ENCODE results near the gene BBX.
"Not testable (repeated sequence)": the region's sequence is repeated elsewhere in the genome, so short reads cannot be mapped to it uniquely, and the experiment has no call there.

The BBX gene

GRCh38 chr3:107690522-107691138 lies 167.9 kb downstream of the BBX start:
- peak; percentile 65 for DNase-seq

- DNase-seq, result not testable (repeated sequence)
Observed at GRCh38 chr3:107691984-107692383, 169.2 kb downstream of the BBX start.

- not testable (repeated sequence) for DNase-seq
Observed at GRCh38 chr3:107697348-107697747, 174.6 kb downstream of the BBX start.

DNA sequence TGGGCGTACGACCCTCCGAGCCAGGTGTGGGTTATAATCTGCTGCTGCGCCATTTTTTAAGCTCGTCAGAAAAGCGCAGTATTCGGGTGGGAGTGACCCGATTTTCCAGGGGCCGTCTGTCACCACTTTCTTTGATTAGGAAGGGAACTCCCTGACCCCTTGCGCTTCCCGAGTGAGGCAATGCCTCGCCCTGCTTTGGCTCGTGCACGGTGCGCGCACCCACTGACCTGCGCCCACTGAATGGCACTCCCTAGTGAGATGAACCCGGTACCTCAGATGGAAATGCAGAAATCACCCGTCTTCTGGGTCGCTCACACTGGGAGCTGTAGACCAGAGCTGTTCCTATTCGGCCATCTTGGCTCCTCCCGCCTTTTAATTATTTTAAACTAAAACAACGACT lies 175.1 kb downstream of the BBX start:
- DNase-seq, result not testable (repeated sequence)

DNA sequence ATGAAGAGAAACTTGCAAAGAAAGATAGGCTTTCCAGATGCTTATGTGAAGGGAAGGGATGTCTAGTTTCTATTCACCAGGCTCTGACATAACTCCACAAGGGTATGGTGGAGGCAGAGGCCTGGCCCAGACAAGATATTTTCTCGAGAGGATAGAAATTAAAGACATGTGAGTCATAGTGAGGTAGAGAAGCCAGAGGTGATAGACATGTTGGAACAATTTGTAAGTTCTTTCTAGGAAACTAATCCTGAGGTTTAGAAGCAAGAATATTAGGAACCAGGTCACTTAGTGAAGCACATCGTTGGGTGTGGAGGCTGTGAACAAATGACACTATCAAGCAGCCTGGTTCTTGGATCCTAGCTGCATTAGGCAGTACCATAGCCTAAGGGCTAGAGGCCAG lies 176.9 kb downstream of the BBX start:
- no peak for DNase-seq

DNA sequence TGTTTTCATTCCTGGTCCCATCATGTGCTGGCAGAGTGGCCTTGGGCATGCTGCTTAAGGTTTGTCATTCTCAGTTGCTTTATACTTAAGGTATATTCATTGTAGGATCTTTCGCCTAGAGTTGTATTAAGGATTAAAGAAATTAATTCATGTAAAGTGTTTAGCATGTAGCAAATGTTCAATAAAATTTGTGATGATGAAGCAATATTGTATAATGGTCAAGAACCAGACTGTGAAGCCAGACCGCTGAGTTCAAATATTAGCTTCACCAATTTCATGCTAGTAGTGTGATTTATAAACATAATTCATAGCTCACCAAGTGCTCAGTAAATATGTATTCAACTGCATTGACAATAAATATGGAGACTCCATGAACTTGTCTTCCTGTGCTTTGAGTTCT lies 178.5 kb downstream of the BBX start:
- DNase-seq, result no peak

DNA sequence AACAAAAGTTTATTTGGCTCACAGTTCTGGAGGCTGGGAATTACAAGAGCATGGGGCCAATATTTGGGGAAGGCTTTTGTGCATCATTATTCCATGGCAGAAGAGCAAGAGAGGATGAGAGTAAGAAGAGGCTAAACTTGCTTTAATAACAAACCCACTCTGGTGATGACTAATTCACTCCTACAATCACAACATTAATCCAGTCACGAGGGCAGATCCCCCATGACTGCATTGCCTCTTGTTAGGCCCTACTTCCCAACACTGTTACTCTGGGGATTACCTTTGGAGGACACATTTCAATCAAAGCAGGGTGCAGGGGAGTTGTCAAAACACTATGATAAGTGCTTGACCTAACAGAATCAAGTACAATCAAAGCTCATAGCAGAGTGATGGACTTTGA lies 181.7 kb downstream of the BBX start:
- no peak for DNase-seq

- no peak for DNase-seq
Observed at GRCh38 chr3:107705046-107705445, 182.3 kb downstream of the BBX start.

DNA sequence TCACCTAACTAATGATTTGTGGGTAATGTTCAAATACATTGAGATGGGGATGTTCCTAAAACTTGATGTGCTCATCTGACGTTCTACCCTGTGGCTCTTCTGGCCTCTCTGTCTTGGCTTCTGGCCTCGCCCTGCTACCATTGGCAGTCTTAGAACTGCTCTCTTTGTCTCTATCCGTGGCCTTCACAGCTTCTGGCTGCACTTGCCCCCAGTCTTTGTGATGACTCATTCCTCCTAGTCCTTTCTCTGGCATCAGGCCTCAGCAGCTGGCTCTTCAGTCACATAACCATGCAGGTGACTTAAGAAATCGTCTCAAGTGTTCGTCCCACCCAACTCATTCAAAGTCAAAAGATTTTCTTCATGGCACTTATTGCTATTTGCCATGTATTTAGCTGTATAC lies 188.1 kb downstream of the BBX start:
- no peak for DNase-seq

DNA sequence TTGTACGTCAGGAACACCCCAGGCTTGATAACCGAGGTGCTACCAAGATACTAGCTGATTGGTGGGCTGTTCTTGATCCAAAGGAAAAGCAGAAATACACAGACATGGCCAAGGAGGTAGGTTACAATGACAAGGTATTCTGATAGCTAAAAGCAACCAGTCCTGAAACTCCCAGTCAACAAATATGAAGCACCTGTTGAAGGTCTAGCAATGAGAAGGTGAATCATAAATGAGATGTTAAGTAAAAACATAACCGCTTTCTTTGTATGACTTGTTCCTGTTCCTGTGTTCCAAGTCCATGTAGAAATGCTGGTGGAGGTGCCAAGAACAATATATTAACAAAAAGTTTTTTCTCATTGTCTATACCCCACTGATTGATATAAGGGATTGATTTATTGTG lies 194.0 kb downstream of the BBX start:
- DNase-seq, result no peak

DNA sequence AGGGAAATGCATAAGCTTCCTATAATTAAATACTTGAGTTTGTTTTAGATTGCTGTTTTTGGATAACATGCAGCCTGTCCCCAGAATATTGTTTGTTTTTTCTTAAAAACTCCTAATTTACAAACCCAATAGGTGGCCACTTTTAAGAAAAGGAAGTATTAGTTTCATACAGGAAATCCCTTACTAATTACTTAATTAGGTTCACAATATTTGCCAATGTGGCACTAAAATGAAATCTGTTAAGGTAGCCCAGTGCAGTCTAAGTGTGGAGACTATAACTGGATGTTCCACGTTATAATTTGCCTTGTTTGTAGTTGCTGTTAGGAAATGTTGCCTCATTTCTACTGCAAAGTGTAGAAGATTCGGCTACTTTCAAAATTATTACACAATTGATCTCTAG lies 195.8 kb downstream of the BBX start:
- no peak for DNase-seq

DNA sequence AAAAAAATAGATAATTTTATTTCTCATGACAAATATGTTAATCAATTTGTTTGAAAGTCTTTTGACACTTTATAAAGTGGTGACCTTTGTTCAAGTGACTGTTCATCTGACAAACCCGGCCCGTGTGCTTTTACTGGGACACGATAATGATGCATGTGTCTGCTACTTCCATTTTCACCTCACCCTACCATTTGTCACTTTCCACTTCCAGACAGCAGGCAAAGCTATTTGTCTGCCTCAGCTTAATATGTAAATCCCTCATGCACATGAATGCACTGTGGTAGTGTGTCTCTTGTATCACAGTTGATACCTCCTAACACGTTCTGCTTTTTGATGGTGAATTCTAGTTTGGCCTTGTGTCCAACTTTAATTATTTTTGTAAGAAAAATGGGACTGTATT lies 204.3 kb downstream of the BBX start:
- DNase-seq, result no peak

- no peak for DNase-seq
Observed at GRCh38 chr3:107729686-107730085, 206.9 kb downstream of the BBX start.

DNA sequence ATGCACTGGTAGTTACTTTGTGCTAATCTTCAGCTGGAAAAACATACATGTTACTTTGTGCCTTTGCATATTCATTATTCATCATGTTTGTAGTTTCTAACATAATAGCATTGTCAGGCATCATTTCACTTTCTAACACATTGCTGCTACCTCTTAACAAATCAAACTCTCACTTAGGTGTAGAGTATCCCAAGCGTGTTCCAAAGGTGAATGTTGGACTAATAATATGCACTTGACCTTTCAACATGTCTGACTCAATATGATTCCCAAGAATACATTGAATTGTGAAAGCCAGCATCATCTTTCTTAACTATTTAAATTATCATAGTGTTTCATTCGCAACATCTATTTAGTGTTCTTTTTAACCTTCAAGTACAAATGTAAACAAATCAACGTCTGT lies 211.6 kb downstream of the BBX start:
- no peak for DNase-seq

DNA sequence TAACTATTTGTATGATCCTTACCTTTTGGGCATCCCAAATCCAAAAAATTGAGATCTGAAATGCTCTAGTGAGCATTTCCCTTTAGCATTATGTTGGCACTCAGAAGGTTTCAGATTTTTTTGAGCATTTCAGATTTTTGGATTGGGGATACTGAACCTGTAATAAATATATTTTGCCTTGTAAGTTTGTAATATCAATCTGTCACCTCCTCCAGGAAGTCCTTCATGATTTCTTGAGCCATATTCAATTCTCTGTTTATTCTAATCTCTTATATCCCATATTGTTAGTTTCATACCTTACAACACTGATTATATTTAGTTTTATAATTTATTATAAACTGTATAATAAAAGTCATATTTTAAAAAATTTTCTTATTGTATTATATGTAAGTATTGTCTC lies 215.2 kb downstream of the BBX start:
- no peak for DNase-seq

GRCh38 chr3:107738486-107739183 lies 215.9 kb downstream of the BBX start:
- DNase-seq, result no peak

DNA sequence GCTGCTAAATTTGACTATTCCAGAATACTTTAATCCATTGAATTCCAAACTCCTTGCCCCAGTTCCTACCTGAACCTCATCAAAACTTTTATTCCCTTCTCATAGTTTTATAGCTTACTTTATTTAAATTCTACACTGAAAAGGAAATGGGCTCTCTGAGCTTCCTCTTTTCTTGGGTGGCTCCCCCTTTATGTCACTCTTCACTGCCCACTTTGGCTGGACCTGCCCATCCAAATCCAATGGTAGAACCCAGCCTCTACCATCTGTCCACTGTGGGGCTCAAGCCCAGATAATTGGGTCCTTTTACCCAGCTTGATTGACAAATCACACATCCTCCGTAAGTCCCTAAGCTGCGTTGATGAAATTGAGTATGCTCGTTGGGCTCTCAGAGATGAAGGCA lies 216.5 kb downstream of the BBX start:
- DNase-seq, result no peak

DNA sequence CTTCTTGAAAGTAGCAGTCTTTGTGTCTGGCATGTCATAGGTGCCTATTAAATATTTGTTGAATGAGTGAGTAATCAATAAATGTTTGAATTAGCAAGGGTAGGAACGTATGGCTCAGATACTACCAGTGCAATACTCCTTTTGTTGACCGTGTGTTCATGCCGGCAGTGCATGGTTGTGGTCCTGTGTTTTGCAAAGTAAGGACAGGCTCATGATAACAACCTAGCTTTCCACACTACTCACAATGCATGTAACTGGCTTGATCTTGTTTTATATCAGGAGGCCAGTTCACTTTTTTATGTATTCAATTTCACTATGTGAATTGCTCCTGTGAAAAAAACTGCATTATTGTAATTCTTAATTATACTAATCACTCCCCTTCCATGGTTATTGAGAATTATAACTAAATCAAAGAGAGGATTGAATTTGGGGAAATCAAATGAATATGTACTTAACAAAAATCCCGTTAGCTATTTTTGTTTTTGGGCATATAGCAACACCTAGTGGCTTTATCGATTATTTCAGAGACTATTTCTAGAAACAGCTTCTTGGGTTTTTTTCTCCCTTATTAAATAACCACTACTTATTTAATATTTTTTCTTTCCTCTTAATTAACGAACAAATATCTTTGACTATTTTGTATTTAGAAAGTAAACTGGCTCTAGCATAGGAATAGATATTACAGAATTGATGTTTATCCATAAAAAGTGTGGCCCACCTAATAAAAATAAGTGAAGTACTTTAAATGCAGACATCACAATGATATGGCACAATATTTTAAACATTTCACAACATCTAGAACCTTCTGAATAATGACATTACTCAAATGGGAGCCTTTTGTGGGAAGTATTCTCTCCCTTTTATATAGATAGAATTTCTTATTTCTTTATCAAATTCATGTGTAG lies 218.5 kb downstream of the BBX start:
- peak; percentile 34 for DNase-seq

DNA sequence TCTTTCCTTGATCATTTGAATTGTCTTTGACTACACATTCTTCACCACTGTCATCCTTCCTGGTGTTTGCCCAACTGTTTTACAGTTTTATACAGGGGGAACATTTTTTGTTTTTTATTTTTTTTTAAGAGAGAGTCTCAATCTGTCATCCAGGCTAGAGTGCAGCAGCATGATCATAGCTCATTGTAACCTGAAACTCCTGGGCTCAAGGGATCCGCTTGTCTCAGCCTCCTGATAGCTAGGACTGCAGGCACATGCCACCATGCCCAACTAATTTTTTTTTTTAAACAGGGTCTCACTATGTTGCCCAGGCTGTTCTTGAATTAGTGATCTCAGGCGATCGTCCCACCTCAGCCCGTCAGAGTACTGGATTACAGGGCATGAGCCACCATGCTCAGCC lies 222.6 kb downstream of the BBX start:
- no peak for DNase-seq

DNA sequence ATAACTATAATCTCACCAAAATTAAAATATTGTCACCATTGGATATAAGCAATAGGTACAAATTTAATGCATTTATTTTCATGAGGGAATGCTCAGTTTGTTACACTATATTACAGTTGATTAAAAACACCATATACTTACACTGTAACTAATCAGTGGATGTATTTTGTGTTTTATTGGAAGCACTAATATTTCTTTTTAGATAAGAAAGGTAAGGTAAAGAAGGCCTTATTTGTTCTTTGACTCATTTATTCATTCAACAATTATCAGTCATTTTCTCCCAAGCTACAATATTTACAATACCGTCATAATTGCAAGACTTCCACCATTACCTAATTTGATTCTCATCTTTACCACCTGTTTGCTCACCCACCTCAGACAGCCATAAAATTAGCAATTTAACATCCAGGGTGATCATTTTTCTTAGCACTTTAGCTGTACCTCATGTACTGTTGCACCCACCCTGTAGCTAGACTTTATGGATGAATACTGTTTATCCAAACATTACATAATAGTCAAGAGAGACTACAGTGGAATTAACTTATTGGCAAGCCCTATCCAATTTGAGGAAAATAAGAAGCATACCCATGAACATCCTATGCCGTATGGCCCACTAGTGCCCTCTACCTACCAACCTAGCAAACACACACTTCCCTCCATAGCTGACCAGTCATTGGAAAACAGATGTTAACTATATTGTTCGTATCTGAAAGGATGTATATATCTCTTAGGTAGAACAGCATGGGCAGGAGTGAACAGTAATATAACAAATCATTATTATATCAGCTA lies 229.6 kb downstream of the BBX start:
- DNase-seq, result no peak

DNA sequence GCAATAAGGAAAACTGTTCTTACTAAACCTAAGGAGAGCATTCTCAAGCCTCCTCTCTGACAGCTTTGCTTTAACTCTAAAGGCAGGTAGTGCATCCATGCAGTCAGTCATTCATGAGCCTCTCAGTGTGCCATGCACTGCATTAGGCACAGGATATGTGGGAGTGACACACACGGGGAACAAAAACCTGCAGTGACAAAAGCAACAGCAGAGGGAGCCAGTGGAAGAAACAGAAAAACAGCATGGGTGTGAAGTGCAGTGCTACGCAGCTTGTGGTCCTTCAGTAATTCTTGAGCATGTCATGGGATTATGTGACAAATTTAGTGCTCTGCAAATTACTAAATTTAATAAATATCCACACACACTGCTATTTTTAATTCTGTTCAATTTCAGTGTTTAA lies 230.7 kb downstream of the BBX start:
- peak; percentile 4 for DNase-seq

DNA sequence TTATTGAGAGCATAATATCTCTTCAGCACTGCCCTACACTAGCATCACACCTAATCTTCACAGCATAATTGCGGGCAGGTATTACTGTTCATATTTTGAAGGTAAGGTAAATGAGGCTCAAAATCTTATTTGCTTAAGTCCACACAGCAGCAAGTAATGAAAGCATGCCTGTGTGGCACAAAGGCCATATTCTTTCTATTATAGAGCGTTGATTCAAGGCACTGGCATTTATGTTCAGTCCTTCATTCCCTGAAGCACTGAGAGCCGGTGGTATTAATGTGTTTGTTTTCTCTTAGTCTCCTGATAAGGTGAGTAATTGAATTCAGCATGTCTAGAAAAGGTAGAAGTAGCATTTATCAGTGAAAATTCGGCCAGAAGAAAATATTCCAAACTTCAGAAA lies 231.2 kb downstream of the BBX start:
- DNase-seq, result no peak

DNA sequence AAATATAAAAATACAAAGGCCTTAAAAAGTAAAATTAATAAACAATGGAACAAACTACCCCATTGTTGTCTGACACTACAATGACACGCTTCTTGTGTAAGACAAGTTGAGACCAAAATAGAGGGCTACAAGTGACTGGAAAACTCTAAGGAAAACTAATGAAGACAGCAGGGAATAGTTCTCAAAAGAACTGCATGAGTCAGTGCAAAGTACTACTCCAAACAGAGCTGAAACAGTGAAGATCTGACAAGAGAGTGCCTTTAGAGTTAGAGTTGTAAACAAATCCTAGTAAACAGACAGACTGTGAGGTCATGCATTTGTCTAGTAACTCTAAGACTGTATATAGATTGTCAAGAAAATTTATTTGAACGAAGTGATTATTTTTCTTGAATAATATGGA lies 233.9 kb downstream of the BBX start:
- DNase-seq, result no peak

All from CD4-positive, alpha-beta T cell treated with Interleukin-4 for 4 hours (primary cell).